ENCODE measurements around the gene FGF21.

- TF ChIP-seq CTCF (IDR thresholded peaks at IDR 0.05; ENCODE audit: insufficient read depth, low read depth, low read length) (no peak), EZH2 (IDR thresholded peaks at IDR 0.05; ENCODE audit: insufficient read depth, low read length) (no peak)
Observed at GRCh38 chr19:48798937-48799336, 43.6 kb downstream of the FGF21 start.

Data from astrocyte (in vitro differentiated cells and primary cell).